ENCODE data around the gene SHROOM3. TPM values are rescaled to one million over a fixed set of nuclear protein-coding genes. Genes with fewer than 3 reads are reported as not detected.

SHROOM3 gene
- total and polyA plus RNA-seq, 2 of the 13 experiments (the other 11 are each of a cell fraction or from before 2014, with no cell fraction given), result 0.01 TPM; not detected in 1

GRCh38 chr4:76745240-76745639 lies 310.2 kb downstream of the SHROOM3 start (continued):
- TF ChIP-seq, protein P1, sequence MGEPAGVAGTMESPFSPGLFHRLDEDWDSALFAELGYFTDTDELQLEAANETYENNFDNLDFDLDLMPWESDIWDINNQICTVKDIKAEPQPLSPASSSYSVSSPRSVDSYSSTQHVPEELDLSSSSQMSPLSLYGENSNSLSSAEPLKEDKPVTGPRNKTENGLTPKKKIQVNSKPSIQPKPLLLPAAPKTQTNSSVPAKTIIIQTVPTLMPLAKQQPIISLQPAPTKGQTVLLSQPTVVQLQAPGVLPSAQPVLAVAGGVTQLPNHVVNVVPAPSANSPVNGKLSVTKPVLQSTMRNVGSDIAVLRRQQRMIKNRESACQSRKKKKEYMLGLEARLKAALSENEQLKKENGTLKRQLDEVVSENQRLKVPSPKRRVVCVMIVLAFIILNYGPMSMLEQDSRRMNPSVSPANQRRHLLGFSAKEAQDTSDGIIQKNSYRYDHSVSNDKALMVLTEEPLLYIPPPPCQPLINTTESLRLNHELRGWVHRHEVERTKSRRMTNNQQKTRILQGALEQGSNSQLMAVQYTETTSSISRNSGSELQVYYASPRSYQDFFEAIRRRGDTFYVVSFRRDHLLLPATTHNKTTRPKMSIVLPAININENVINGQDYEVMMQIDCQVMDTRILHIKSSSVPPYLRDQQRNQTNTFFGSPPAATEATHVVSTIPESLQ (CRISPR knock-in tag; conservative IDR thresholded peaks at IDR 0.05), result no peak
- TF ChIP-seq HNRNPL (IDR thresholded peaks at IDR 0.05; ENCODE audit: low read depth, low read length) (no peak), HOMEZ (CRISPR knock-in tag; IDR thresholded peaks at IDR 0.05; ENCODE audit: low read depth) (no peak), BRD4 (CRISPR knock-in tag; IDR thresholded peaks at IDR 0.05) (no peak)
- TF ChIP-seq, protein P2, sequence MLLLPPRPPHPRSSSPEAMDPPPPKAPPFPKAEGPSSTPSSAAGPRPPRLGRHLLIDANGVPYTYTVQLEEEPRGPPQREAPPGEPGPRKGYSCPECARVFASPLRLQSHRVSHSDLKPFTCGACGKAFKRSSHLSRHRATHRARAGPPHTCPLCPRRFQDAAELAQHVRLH (CRISPR knock-in tag; IDR thresholded peaks at IDR 0.05; ENCODE audit: borderline replicate concordance, low read depth), result no peak

DNA sequence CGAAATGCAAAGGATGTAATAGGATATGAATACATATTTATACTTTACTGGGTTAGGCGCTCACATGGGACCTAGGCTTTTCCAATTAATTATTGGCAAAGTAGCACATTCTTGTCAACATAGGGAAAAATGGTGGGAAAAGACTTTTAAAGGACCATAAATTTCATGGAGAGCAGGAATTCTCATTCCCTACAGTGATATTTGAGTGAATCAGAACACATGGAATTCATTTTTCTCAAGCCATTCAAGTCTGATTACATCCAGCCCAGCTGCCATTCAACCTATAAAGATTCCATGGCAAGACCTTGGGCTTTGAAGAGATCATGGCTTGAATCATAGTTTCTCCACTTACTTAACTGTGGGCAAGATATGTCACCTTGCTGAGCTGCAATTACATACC lies 312.5 kb downstream of the SHROOM3 start:
- Histone ChIP-seq H3K36me3 (replicated peaks in 1 of 2; ENCODE audit: control insufficient read depth in 1 of 2, insufficient read depth in 2 of 2, low read length in 2 of 2) (no peaks in the 10 kb centered on the region), H3K4me3 (replicated peaks in 1 of 3; ENCODE audit: insufficient read depth in 1 of 3, low read depth in 2 of 3, low read length in 3 of 3) (no peak overlapping the region), H4K20me1 (ENCODE audit: insufficient read depth, low read length) (no peaks in the 10 kb centered on the region), H3K27me3 (ENCODE audit: control insufficient read depth in 1 of 2, insufficient read depth in 2 of 2, low read length in 2 of 2) (no peaks in the 10 kb centered on the region; a peak in 1 of 5 replicates), H3K4me1 (ENCODE audit: insufficient read depth, low read length) (no peaks in the 10 kb centered on the region), H3K79me2 (ENCODE audit: insufficient read depth, low read length) (no peaks in the 10 kb centered on the region), H3K4me2 (ENCODE audit: low read depth, low read length) (no peak overlapping the region), H3K9me3 (ENCODE audit: low read length) (no peaks in the 10 kb centered on the region), H3K27ac (ENCODE audit: extremely low read length, insufficient read depth, low read length) (no peak overlapping the region), H2AFZ (ENCODE audit: low read length) (no peak overlapping the region), H3K9ac (ENCODE audit: insufficient read depth, low read depth, low read length) (no peak overlapping the region)
- POLR2A ChIA-PET, result no interaction called here
- CTCF ChIA-PET (ENCODE audit: low intra/inter-chr PET ratio, low total read pairs), result interaction anchor here (1.7 kb wide), 1 partner anchor 233 kb away, joined by 4 read pairs; no protein-coding TSS in a partner anchor
- 49% methylated on average over 2 of the region's 2 CpGs for WGBS (ENCODE audit: low lambda C conversion rate)
- intact Hi-C loops (cut with micrococcal nuclease; ENCODE audit: unreplicated experiment), result no loop called here
- no peak for FAIRE-seq
- no TSS peak for BruUV-seq (replicated peaks)
- TF ChIP-seq MEIS1 (CRISPR knock-in tag; IDR thresholded peaks at IDR 0.05; ENCODE audit: borderline replicate concordance), result no peak
- DNase-seq (ENCODE audit: low spot score), result no peak
- no peak for ATAC-seq
- in situ Hi-C loops (cut with HindIII; ENCODE audit: extremely low pct_ligation_motif_present, low pct_unique_long_range_greater_than_20kb), result no loop called here

Measured in HepG2 (cell line).